Measurements from ENCODE around the gene GTF2H1. TPM values are rescaled to one million over a fixed set of nuclear protein-coding genes. Genes with fewer than 3 reads are reported as not detected.

GTF2H1 gene
- 33.2 and 45.2 TPM in 2 replicates for total RNA-seq (ENCODE audit: low replicate concordance)

- Mint-ChIP-seq H3K9me3 (no peaks in the 10 kb centered on the region), H3K36me3 (peaks cover 7% of the 10 kb centered on the region), H3K4me3 (peak within 1 kb of the TSS; percentile 98), H3K27ac (peak within 1 kb of the TSS; percentile 99), H3K27me3 (ENCODE audit: insufficient read depth, low read depth) (no peaks in the 10 kb centered on the region), H3K4me1 (peaks cover 47% of the 10 kb centered on the region)
- TF ChIP-seq EZH2phosphoT487 (IDR thresholded peaks at IDR 0.05), result no peak
- TF ChIP-seq CTCF (IDR thresholded peaks at IDR 0.05), result no peak
- no peak for TF ChIP-seq EZH2 (IDR thresholded peaks at IDR 0.05)
- H3K27me3 ChIP-seq, result no peaks in the 10 kb centered on the region
- peak within 1 kb of the TSS; percentile 76 for H3K4me3 ChIP-seq
- H3K9ac ChIP-seq, result peak within 1 kb of the TSS; percentile 92
- peak within 1 kb of the TSS; percentile 91 for H3K27ac ChIP-seq
- peaks cover 5% of the 10 kb centered on the region for H4K20me1 ChIP-seq (ENCODE audit: low read depth)
- peak within 1 kb of the TSS; percentile 97 for H3K4me2 ChIP-seq
- H3K79me2 ChIP-seq (ENCODE audit: low read depth), result peaks cover 94% of the 10 kb centered on the region
- peak; percentile 98 for DNase-seq (ENCODE audit: low spot score)
- no peaks in the 10 kb centered on the region for H3K36me3 ChIP-seq
- no peaks in the 10 kb centered on the region for H3K9me3 ChIP-seq (ENCODE audit: low read depth)
- no peaks in the 10 kb centered on the region for H3F3A ChIP-seq (ENCODE audit: low read depth)
- H3K4me1 ChIP-seq, result peaks cover 15% of the 10 kb centered on the region
- H2AFZ ChIP-seq (replicated peaks), result peak within 1 kb of the TSS; percentile 97
Observed at GRCh38 chr11:18321969-18322711, at the start of gene GTF2H1, which contains the start of gene HPS5. Gene GTF2H1 (plus strand): TSS chr11:18322567. CDS start chr11:18333075, 10,508 bp downstream. Gene HPS5 (minus strand): TSS chr11:18322140. CDS start chr11:18317858, 4,282 bp downstream.

DNA sequence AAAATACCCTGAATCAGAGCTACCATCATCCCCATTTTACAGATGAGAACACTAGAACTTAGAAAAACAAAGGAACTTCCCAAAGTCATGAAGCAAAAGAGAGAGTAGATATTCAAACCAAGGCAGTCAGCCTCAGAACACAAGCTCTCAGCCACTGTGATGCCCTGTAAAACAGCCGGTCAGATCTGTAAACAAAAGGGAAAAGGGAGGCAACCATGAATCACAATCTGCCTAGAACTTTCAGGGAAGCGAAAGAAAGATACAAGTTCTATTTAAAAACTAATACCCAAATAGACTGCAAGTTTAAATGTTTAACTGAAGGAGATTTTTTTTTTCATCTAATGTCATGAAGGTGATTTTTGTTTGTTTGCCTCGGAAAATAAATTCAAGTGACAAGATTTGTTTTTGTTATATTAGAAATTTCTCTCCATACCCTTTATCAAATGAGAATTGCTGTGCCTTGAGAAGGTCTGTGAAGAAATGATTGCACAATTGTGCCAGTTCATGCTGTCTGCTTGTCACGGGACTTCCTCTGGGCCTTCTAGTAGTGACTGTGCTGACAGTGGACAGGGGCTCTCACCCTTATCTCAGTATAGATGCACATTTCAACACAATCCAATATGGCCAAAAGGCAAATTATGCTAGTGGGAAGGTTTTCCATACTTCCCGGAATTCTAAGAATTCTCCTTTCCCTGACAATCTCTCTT, 44.6 kb upstream of the GTF2H1 start:
- Histone ChIP-seq H3K9me3 (ENCODE audit: low read depth) (no peaks in the 10 kb centered on the region), H3K27me3 (no peaks in the 10 kb centered on the region), H4K20me1 (ENCODE audit: low read depth) (no peaks in the 10 kb centered on the region), H3K4me2 (no peak overlapping the region), H3K27ac (no peak overlapping the region), H3K9ac (no peak overlapping the region), H3F3A (ENCODE audit: low read depth) (no peaks in the 10 kb centered on the region), H3K79me2 (ENCODE audit: low read depth) (no peaks in the 10 kb centered on the region), H3K4me1 (no peaks in the 10 kb centered on the region), H3K36me3 (no peaks in the 10 kb centered on the region), H3K4me3 (no peak overlapping the region), H2AFZ (replicated peaks) (no peak overlapping the region)
- Mint-ChIP-seq H3K27me3 (ENCODE audit: insufficient read depth, low read depth) (no peaks in the 10 kb centered on the region), H3K9me3 (no peaks in the 10 kb centered on the region), H3K27ac (no peak overlapping the region), H3K4me1 (no peaks in the 10 kb centered on the region), H3K4me3 (no peak overlapping the region), H3K36me3 (peaks cover 15% of the 10 kb centered on the region)
- DNase-seq (ENCODE audit: low spot score), result no peak
- TF ChIP-seq CTCF (IDR thresholded peaks at IDR 0.05) (no peak), EZH2phosphoT487 (IDR thresholded peaks at IDR 0.05) (no peak), EZH2 (IDR thresholded peaks at IDR 0.05) (no peak)

GRCh38 chr11:18280438-18281045, 41.8 kb upstream of the GTF2H1 start:
- DNase-seq (ENCODE audit: low spot score), result no peak
- Histone ChIP-seq H3F3A (ENCODE audit: low read depth) (no peaks in the 10 kb centered on the region), H2AFZ (replicated peaks) (no peak overlapping the region), H3K27ac (no peak overlapping the region), H3K79me2 (ENCODE audit: low read depth) (no peaks in the 10 kb centered on the region), H3K4me2 (no peak overlapping the region), H3K9ac (peak overlapping the region; percentile 25), H3K9me3 (ENCODE audit: low read depth) (no peaks in the 10 kb centered on the region), H3K4me1 (no peaks in the 10 kb centered on the region), H3K27me3 (no peaks in the 10 kb centered on the region), H3K36me3 (no peaks in the 10 kb centered on the region), H4K20me1 (ENCODE audit: low read depth) (no peaks in the 10 kb centered on the region), H3K4me3 (no peak overlapping the region)
- Mint-ChIP-seq H3K4me3 (no peak overlapping the region), H3K9me3 (no peaks in the 10 kb centered on the region), H3K27me3 (ENCODE audit: insufficient read depth, low read depth) (no peaks in the 10 kb centered on the region), H3K36me3 (peaks cover 18% of the 10 kb centered on the region), H3K27ac (no peak overlapping the region), H3K4me1 (no peaks in the 10 kb centered on the region)
- TF ChIP-seq CTCF (IDR thresholded peaks at IDR 0.05), result no peak
- no peak for TF ChIP-seq EZH2 (IDR thresholded peaks at IDR 0.05)
- TF ChIP-seq EZH2phosphoT487 (IDR thresholded peaks at IDR 0.05), result no peak

Data from neural progenitor cell (in vitro differentiated cells).